GM19240 (cell line): ENCODE measurements around the gene PRDX2.

Experiments used
- DNase-seq: peaks from one replicate; pipeline ENCODE4 v3.0.0; 2011; ENCODE audit warnings: low spot score; ENCODE audit not compliant: insufficient read length

Gene PRDX2

GRCh38 chr19:12752056-12752781 lies 49.4 kb downstream of the PRDX2 start:
- DNase-seq = no peak

- no peak for DNase-seq
Observed at GRCh38 chr19:12751635-12752034, 50.0 kb downstream of the PRDX2 start, which contains the start of gene BEST2. Gene BEST2, plus strand, starts transcription at chr19:12751791. Its CDS starts 802 bp downstream, at chr19:12752593.

- no peak for DNase-seq
Observed at GRCh38 chr19:12750851-12751250, 50.7 kb downstream of the PRDX2 start.

GRCh38 chr19:12749938-12750521 lies 51.6 kb downstream of the PRDX2 start:
- no peak for DNase-seq

- no peak for DNase-seq
Observed at GRCh38 chr19:12748489-12748888, 53.1 kb downstream of the PRDX2 start.
